Testis (tissue), 3 donors: ENCODE results near the gene CDC7. TPM values are rescaled to one million over a fixed set of nuclear protein-coding genes. Genes with fewer than 3 reads are reported as not detected.
"Not testable (repeated sequence)": the region's sequence is repeated elsewhere in the genome, so short reads cannot be mapped to it uniquely, and the experiment has no call there.

Experiments
- DNase-seq: peaks from one replicate; pipeline ENCODE4 v3.0.0-alpha.2; 2019
- H3K27ac ChIP-seq, 2 donors: fragments of 200-600 bp; sonication (generic); one replicate each; pipeline ENCODE4 v1.5.1; 2019
- H3K27me3 ChIP-seq: fragments of 200-600 bp; sonication (generic); one replicate; pipeline ENCODE4 v1.5.1; 2019
- H3K36me3 ChIP-seq: fragments of 200-600 bp; sonication (generic); one replicate; pipeline ENCODE4 v1.5.1; 2017; ENCODE audit warnings: low read depth; ENCODE audit errors: missing control alignments
- H3K4me1 ChIP-seq: fragments of 200-600 bp; sonication (generic); one replicate; pipeline ENCODE4 v1.5.1; 2019
- H3K4me3 ChIP-seq, 2 donors: fragments of 200-600 bp; sonication (generic); one replicate each; pipeline ENCODE4 v1.5.1; 2017 to 2019
- H3K9me3 ChIP-seq: fragments of 200-600 bp; sonication (generic); one replicate; pipeline ENCODE4 v1.5.1; 2017
- POLR2A ChIP-seq: fragments of 450-650 bp; IDR thresholded peaks from one replicate; pipeline ENCODE4 v1.6.1; 2017; ENCODE audit warnings: antibody characterized with exemption, mild to moderate bottlenecking, moderate library complexity
- WGBS, 2 donors: methylation state at CpG; one replicate each; pipeline ENCODE4 v1.1.5; 2018; 5-methylcytosine and 5-hydroxymethylcytosine counted together
- intact Hi-C: fragments of 100-400 bp; cut with DNase I; formaldehyde crosslinking; loops from one replicate; pipeline ENCODE4 v1.15.1; 2023; ENCODE audit warnings: low total_unique reads
- polyA plus RNA-seq: library from polyadenylated mRNA; stranded (reverse); fragments of 350-450 nt; fragmentation: Illumina TruSeq; extraction: RNeasy Lipid Tissue Mini Kit (QIAGEN cat#74804); gene quantifications from one replicate; pipeline ENCODE4 v1.2.3, GENCODE V29; 2014; ENCODE audit warnings: low read depth, low replicate concordance; ENCODE audit not compliant: insufficient read depth
- total RNA-seq, 2 donors: library from RNA; depleted of rRNA; stranded (reverse); fragments of >200 nt; gene quantifications; one replicate each; pipeline ENCODE4 v1.2.3, GENCODE V29; 2016
- TF ChIP-seq, protein P1 (sequence below), 3 experiments: fragments of 450-650 bp in 2 of 3; fragments of 200-600 bp in 1 of 3; sonication (generic) in 1 of 3; IDR thresholded peaks; one replicate each; pipeline ENCODE4 v1.5.1; 2016 to 2019; ENCODE audit warnings: antibody characterized with exemption in 3 of 3, mild to moderate bottlenecking in 2 of 3, moderate library complexity in 1 of 3

The CDC7 gene
- total and polyA plus RNA-seq, 3 donors from 2014 or later = 15.5 to 24.2 (median 22.4) TPM

GRCh38 chr1:91513160-91513559 lies 12.5 kb downstream of the CDC7 start:
- Histone ChIP-seq H3K4me1 (no peaks in the 10 kb centered on the region), H3K4me3 (no peak overlapping the region), H3K36me3 (no peaks in the 10 kb centered on the region), H3K9me3 (no peaks in the 10 kb centered on the region), H3K27me3 (no peaks in the 10 kb centered on the region), H3K27ac (no peak overlapping the region)
- 49 to 54% methylated on average over 2 of the region's 2 CpGs for WGBS, 2 donors
- TF ChIP-seq, protein P1, sequence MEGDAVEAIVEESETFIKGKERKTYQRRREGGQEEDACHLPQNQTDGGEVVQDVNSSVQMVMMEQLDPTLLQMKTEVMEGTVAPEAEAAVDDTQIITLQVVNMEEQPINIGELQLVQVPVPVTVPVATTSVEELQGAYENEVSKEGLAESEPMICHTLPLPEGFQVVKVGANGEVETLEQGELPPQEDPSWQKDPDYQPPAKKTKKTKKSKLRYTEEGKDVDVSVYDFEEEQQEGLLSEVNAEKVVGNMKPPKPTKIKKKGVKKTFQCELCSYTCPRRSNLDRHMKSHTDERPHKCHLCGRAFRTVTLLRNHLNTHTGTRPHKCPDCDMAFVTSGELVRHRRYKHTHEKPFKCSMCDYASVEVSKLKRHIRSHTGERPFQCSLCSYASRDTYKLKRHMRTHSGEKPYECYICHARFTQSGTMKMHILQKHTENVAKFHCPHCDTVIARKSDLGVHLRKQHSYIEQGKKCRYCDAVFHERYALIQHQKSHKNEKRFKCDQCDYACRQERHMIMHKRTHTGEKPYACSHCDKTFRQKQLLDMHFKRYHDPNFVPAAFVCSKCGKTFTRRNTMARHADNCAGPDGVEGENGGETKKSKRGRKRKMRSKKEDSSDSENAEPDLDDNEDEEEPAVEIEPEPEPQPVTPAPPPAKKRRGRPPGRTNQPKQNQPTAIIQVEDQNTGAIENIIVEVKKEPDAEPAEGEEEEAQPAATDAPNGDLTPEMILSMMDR (IDR thresholded peaks at IDR 0.05) = peak in 2 of 3 experiments; percentile 11 to 42
- TF ChIP-seq POLR2A = no peak
- no peak for DNase-seq
- intact Hi-C loops = loop anchor here (10.0 kb wide), 1 partner anchor 412 kb away; no protein-coding TSS in a partner anchor

DNA sequence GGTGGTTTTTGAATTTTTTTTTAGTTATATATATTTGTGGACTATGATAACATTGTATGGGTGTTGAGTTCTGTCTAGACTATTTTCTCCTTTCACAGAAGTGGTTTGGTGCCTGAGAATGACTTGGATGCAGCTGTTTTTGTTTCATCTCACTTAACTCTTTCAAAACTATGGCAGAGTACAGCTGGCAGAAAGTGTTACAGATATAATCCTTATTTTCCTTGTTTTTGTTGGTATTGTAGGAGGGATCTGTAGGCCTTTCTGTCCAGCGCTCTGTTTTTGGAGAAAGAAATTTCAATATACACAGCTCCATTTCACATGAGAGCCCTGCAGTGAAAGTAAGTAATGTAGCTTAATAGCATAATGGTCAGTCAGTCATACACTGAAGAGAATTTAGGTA lies 13.1 kb downstream of the CDC7 start:
- no peaks in the 10 kb centered on the region for H3K4me1 ChIP-seq
- 96% methylated on average over 1 of the region's 1 CpG for WGBS, 2 donors
- intact Hi-C loops = loop anchor here (10.0 kb wide), 1 partner anchor 411 kb away; no protein-coding TSS in a partner anchor
- H3K4me3 ChIP-seq = no peak overlapping the region
- H3K36me3 ChIP-seq = no peaks in the 10 kb centered on the region
- H3K27me3 ChIP-seq = no peaks in the 10 kb centered on the region
- no peak for DNase-seq
- no peak for TF ChIP-seq POLR2A
- TF ChIP-seq, protein P1 (IDR thresholded peaks at IDR 0.05) = no peak
- H3K27ac ChIP-seq = no peak overlapping the region
- no peaks in the 10 kb centered on the region for H3K9me3 ChIP-seq

DNA sequence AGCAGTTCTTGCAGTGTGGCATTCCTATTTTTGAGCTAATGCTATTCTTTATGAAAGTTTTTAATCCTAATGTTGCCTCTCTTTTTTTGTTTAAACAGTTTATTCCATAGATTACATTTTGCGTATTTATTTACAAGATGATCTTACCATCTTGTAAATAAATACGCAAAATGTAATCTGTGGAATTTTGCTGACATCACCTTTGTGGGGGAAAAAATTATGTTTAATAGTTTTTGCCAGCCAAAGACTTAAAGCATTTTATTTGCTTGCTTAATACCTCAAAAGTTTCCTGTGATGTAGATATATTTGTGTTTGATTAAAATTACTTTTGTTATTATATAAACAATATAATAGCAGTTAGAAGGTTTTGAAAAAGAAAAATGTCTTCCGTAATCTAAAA lies 15.3 kb downstream of the CDC7 start:
- intact Hi-C loops = loop anchor here (10.0 kb wide), 1 partner anchor 409 kb away; no protein-coding TSS in a partner anchor
- 92 to 100% methylated on average over 3 of the region's 3 CpGs for WGBS, 2 donors
- Histone ChIP-seq H3K27ac (no peak overlapping the region), H3K36me3 (no peaks in the 10 kb centered on the region), H3K9me3 (no peaks in the 10 kb centered on the region), H3K4me3 (no peak overlapping the region), H3K27me3 (no peaks in the 10 kb centered on the region), H3K4me1 (no peaks in the 10 kb centered on the region)
- TF ChIP-seq, protein P1 (IDR thresholded peaks at IDR 0.05) = no peak
- TF ChIP-seq POLR2A = no peak
- DNase-seq = no peak

- not testable (repeated sequence) for H3K4me3 ChIP-seq, H3K27me3 ChIP-seq, DNase-seq, H3K9me3 ChIP-seq, H3K36me3 ChIP-seq, H3K4me1 ChIP-seq, H3K27ac ChIP-seq
- intact Hi-C loops = loop anchor here (10.0 kb wide), 1 partner anchor 408 kb away; no protein-coding TSS in a partner anchor
- WGBS, 2 donors = 89 to 95% methylated on average over 7 of the region's 7 CpGs
Measured at GRCh38 chr1:91516605-91517004, 16.0 kb downstream of the CDC7 start.

- WGBS, 2 donors = 60 to 74% methylated on average over 2 of the region's 2 CpGs
- H3K27ac ChIP-seq, H3K4me3 ChIP-seq, H3K27me3 ChIP-seq, DNase-seq, H3K36me3 ChIP-seq, H3K4me1 ChIP-seq, H3K9me3 ChIP-seq: not testable (repeated sequence)
- intact Hi-C loops = loop anchor here (10.0 kb wide), 1 partner anchor 406 kb away; no protein-coding TSS in a partner anchor
Measured at GRCh38 chr1:91519167-91519566, 18.5 kb downstream of the CDC7 start.

GRCh38 chr1:91520942-91521507 lies 20.4 kb downstream of the CDC7 start:
- no peak for DNase-seq
- intact Hi-C loops = no loop called here
- TF ChIP-seq POLR2A = no peak
- TF ChIP-seq, protein P1 (IDR thresholded peaks at IDR 0.05) = no peak
- no peaks in the 10 kb centered on the region for H3K27me3 ChIP-seq
- 44 to 64% methylated on average over 2 of the region's 2 CpGs for WGBS, 2 donors
- H3K36me3 ChIP-seq = no peaks in the 10 kb centered on the region
- no peak overlapping the region for H3K4me3 ChIP-seq
- H3K9me3 ChIP-seq = no peaks in the 10 kb centered on the region
- no peak overlapping the region for H3K27ac ChIP-seq
- H3K4me1 ChIP-seq = no peaks in the 10 kb centered on the region
